B cell (primary cell): Measurements from ENCODE around the gene EPC1.

Source experiments
- CTCF ChIP-seq: fragments of 200-600 bp; IDR thresholded peaks from one replicate; pipeline ENCODE4 v1.8.0; 2022; ENCODE audit warnings: antibody characterized with exemption, mild to moderate bottlenecking
- EZH2 ChIP-seq: IDR thresholded peaks from 2 replicates; pipeline ENCODE4 v1.6.1; 2012; ENCODE audit warnings: borderline replicate concordance, low read depth, mild to moderate bottlenecking, moderate library complexity, low read length; ENCODE audit not compliant: insufficient read depth, poor library complexity, severe bottlenecking

- no peak for TF ChIP-seq CTCF
- no peak for TF ChIP-seq EZH2
These were observed 13.1 kb downstream of the EPC1 start for GRCh38 chr10:32333849-32334248.
